WTC11 (cell line): ENCODE measurements around the gene UBAP2L. TPM values are rescaled to one million over a fixed set of nuclear protein-coding genes. Genes with fewer than 3 reads are reported as not detected.

Experiments used
- ATAC-seq: fragments of 200-7000 bp; cut with Tn5 transposase; 2 replicates; pipeline ENCODE4 v1.10.0; 2021; ENCODE audit warnings: mild to moderate bottlenecking, moderate library complexity
- CTCF ChIA-PET: fragments of 300-600 bp; sonication (Branson Sonifier 250); formaldehyde crosslinking; loops from one replicate; lab custom pipeline; 2021; ENCODE audit warnings: antibody characterized with exemption; lab: Charles Lee
- POLR2A ChIA-PET: fragments of 350-600 bp; sonication (Branson Sonifier 250); formaldehyde crosslinking; loops from one replicate; lab custom pipeline; 2021; ENCODE audit warnings: antibody characterized with exemption; lab: Charles Lee
- DNase-seq: peaks from one replicate; pipeline ENCODE4 v3.0.0; 2021; ENCODE audit warnings: low spot score
- H3K27ac Mint-ChIP-seq: 2 replicates; pipeline ENCODE4 v1.8.0; 2021; ENCODE audit warnings: mixed read lengths
- H3K27me3 Mint-ChIP-seq: 2 replicates; pipeline ENCODE4 v1.8.0; 2021; ENCODE audit warnings: low read depth, mild to moderate bottlenecking, moderate library complexity, mixed read lengths
- H3K36me3 Mint-ChIP-seq: 2 replicates; pipeline ENCODE4 v1.8.0; 2021; ENCODE audit warnings: mixed read lengths
- H3K4me1 Mint-ChIP-seq: 2 replicates; pipeline ENCODE4 v1.8.0; 2022; ENCODE audit warnings: mixed read lengths
- H3K4me3 Mint-ChIP-seq: 2 replicates; pipeline ENCODE4 v1.8.0; 2021; ENCODE audit warnings: mild to moderate bottlenecking, moderate library complexity, mixed read lengths
- H3K9me3 Mint-ChIP-seq: 2 replicates; pipeline ENCODE4 v1.8.0; 2021; ENCODE audit warnings: mixed read lengths
- AFF4 ChIP-seq: sonication (generic); formaldehyde crosslinking; IDR thresholded peaks from 2 replicates; pipeline ENCODE4 v1.8.1; 2023; ENCODE audit warnings: mild to moderate bottlenecking, missing genetic modification reagents, borderline replicate concordance
- CREM ChIP-seq: sonication (generic); formaldehyde crosslinking; IDR thresholded peaks from 2 replicates; pipeline ENCODE4 v1.8.1; 2022; ENCODE audit warnings: mild to moderate bottlenecking, missing genetic modification reagents, moderate library complexity
- IRF2 ChIP-seq: sonication (generic); formaldehyde crosslinking; IDR thresholded peaks from 2 replicates; pipeline ENCODE4 v1.8.0; 2022; ENCODE audit warnings: low read depth, missing genetic modification reagents, borderline replicate concordance
- JUN ChIP-seq: sonication (generic); formaldehyde crosslinking; IDR thresholded peaks from 2 replicates; pipeline ENCODE4 v1.8.0; 2023; ENCODE audit warnings: mild to moderate bottlenecking, missing genetic modification reagents
- NR1H2 ChIP-seq: sonication (generic); formaldehyde crosslinking; IDR thresholded peaks from 2 replicates; pipeline ENCODE4 v1.9.0; 2021; ENCODE audit warnings: mild to moderate bottlenecking, moderate library complexity, missing genetic modification reagents
- NR2C2 ChIP-seq: sonication (generic); formaldehyde crosslinking; IDR thresholded peaks from 2 replicates; pipeline ENCODE4 v1.8.0; 2022; ENCODE audit warnings: mild to moderate bottlenecking, missing genetic modification reagents
- TCF7 ChIP-seq: sonication (generic); formaldehyde crosslinking; IDR thresholded peaks from 2 replicates; pipeline ENCODE4 v1.8.0; 2022; ENCODE audit warnings: mild to moderate bottlenecking, low read depth, missing genetic modification reagents, moderate library complexity
- TP53 ChIP-seq: sonication (generic); formaldehyde crosslinking; IDR thresholded peaks from 2 replicates; pipeline ENCODE4 v1.8.1; 2023; ENCODE audit warnings: mild to moderate bottlenecking, missing genetic modification reagents
- ZNF423 ChIP-seq: fragments of 250-450 bp; sonication (Bioruptor Pico); IDR thresholded peaks from 2 replicates; pipeline ENCODE4 v2.1.2; 2022; ENCODE audit warnings: mild to moderate bottlenecking, moderate library complexity
- total RNA-seq: library from RNA; stranded (reverse); gene quantifications from 3 replicates; pipeline ENCODE4 v1.2.3, GENCODE V29; 2021
- TF ChIP-seq, protein P1 (sequence below): sonication (generic); formaldehyde crosslinking; IDR thresholded peaks from 2 replicates; pipeline ENCODE4 v1.8.1; 2023; ENCODE audit warnings: mild to moderate bottlenecking, missing genetic modification reagents, moderate library complexity
- TF ChIP-seq, protein P2 (sequence below): sonication (generic); formaldehyde crosslinking; IDR thresholded peaks from 2 replicates; pipeline ENCODE4 v1.8.1; 2023; ENCODE audit warnings: mild to moderate bottlenecking, missing genetic modification reagents
- TF ChIP-seq, protein P3 (sequence below): sonication (generic); formaldehyde crosslinking; IDR thresholded peaks from 2 replicates; pipeline ENCODE4 v1.8.0; 2022; ENCODE audit warnings: missing genetic modification reagents
- TF ChIP-seq, protein P4 (sequence below): fragments of 250-450 bp; sonication (Bioruptor Pico); IDR thresholded peaks from 2 replicates; pipeline ENCODE4 v1.8.0; 2021; ENCODE audit warnings: mild to moderate bottlenecking
- TF ChIP-seq, protein P5 (sequence below): fragments of 250-450 bp; sonication (Bioruptor Pico); IDR thresholded peaks from 2 replicates; pipeline ENCODE4 v1.9.0; 2021; ENCODE audit warnings: mild to moderate bottlenecking

UBAP2L gene
- total RNA-seq, 1 experiment from 2014 or later = 205 TPM

DNA sequence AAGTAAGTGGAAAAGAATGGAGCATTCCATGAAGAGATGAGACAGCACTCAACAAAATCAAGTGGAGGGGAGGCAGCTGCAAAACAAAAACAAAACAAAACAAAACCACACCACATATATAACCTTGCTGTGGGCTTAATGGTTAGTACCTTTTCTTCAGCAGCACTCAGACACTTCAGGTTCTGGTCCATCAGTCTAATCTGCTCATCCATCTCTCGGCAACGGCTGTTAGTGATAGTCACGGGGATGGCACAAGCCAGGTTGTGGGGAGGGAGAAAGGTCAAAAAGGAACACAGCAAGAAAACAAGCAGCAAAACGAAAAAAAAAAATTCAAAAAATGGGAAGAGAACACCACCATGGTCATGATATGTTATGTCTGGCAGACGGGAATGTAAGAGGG lies 48.9 kb upstream of the UBAP2L start:
- Mint-ChIP-seq H3K4me3 (no peak overlapping the region), H3K27me3 (no peaks in the 10 kb centered on the region)
- DNase-seq (no peak), ATAC-seq (no peak)
- CTCF ChIA-PET = no interaction called here
- TF ChIP-seq CREM = no peak
- TF ChIP-seq, all 79 proteins: peak for 0
- peaks cover 78% of the 10 kb centered on the region for H3K36me3 Mint-ChIP-seq
- no peaks in the 10 kb centered on the region for H3K4me1 Mint-ChIP-seq
- POLR2A ChIA-PET = interaction anchor here (1.4 kb wide), 1 partner anchor 17 kb away, joined by 5 read pairs; the partner anchor contains the start of gene NUP210L
- no peaks in the 10 kb centered on the region for H3K9me3 Mint-ChIP-seq
- no peak overlapping the region for H3K27ac Mint-ChIP-seq

- Mint-ChIP-seq H3K4me1 (peaks cover 20% of the 10 kb centered on the region), H3K36me3 (peaks cover 61% of the 10 kb centered on the region)
- POLR2A ChIA-PET = no interaction called here
Observed at GRCh38 chr1:154174654-154175053, 46.1 kb upstream of the UBAP2L start.

More at GRCh38 chr1:154174654-154175053, 46.1 kb upstream of the UBAP2L start:
- no peak overlapping the region for H3K4me3 Mint-ChIP-seq
- H3K9me3 Mint-ChIP-seq = no peaks in the 10 kb centered on the region
- ATAC-seq = no peak
- no peak for TF ChIP-seq NR2C2 (CRISPR knock-in tag)
- TF ChIP-seq JUN (CRISPR knock-in tag) = no peak
- no peak for TF ChIP-seq AFF4 (CRISPR knock-in tag)
- TF ChIP-seq, protein P1, sequence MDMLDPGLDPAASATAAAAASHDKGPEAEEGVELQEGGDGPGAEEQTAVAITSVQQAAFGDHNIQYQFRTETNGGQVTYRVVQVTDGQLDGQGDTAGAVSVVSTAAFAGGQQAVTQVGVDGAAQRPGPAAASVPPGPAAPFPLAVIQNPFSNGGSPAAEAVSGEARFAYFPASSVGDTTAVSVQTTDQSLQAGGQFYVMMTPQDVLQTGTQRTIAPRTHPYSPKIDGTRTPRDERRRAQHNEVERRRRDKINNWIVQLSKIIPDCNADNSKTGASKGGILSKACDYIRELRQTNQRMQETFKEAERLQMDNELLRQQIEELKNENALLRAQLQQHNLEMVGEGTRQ (CRISPR knock-in tag) = no peak
- TF ChIP-seq, protein P2, sequence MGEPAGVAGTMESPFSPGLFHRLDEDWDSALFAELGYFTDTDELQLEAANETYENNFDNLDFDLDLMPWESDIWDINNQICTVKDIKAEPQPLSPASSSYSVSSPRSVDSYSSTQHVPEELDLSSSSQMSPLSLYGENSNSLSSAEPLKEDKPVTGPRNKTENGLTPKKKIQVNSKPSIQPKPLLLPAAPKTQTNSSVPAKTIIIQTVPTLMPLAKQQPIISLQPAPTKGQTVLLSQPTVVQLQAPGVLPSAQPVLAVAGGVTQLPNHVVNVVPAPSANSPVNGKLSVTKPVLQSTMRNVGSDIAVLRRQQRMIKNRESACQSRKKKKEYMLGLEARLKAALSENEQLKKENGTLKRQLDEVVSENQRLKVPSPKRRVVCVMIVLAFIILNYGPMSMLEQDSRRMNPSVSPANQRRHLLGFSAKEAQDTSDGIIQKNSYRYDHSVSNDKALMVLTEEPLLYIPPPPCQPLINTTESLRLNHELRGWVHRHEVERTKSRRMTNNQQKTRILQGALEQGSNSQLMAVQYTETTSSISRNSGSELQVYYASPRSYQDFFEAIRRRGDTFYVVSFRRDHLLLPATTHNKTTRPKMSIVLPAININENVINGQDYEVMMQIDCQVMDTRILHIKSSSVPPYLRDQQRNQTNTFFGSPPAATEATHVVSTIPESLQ (CRISPR knock-in tag) = no peak
- TF ChIP-seq ZNF423 = no peak
- no peak for TF ChIP-seq NR1H2 (CRISPR knock-in tag)
- no peak for TF ChIP-seq IRF2 (CRISPR knock-in tag)
- TF ChIP-seq, protein P3, sequence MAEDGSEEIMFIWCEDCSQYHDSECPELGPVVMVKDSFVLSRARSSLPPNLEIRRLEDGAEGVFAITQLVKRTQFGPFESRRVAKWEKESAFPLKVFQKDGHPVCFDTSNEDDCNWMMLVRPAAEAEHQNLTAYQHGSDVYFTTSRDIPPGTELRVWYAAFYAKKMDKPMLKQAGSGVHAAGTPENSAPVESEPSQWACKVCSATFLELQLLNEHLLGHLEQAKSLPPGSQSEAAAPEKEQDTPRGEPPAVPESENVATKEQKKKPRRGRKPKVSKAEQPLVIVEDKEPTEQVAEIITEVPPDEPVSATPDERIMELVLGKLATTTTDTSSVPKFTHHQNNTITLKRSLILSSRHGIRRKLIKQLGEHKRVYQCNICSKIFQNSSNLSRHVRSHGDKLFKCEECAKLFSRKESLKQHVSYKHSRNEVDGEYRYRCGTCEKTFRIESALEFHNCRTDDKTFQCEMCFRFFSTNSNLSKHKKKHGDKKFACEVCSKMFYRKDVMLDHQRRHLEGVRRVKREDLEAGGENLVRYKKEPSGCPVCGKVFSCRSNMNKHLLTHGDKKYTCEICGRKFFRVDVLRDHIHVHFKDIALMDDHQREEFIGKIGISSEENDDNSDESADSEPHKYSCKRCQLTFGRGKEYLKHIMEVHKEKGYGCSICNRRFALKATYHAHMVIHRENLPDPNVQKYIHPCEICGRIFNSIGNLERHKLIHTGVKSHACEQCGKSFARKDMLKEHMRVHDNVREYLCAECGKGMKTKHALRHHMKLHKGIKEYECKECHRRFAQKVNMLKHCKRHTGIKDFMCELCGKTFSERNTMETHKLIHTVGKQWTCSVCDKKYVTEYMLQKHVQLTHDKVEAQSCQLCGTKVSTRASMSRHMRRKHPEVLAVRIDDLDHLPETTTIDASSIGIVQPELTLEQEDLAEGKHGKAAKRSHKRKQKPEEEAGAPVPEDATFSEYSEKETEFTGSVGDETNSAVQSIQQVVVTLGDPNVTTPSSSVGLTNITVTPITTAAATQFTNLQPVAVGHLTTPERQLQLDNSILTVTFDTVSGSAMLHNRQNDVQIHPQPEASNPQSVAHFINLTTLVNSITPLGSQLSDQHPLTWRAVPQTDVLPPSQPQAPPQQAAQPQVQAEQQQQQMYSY = no peak
- no peak for TF ChIP-seq TP53 (CRISPR knock-in tag)
- no peak for TF ChIP-seq TCF7 (CRISPR knock-in tag)
- TF ChIP-seq, protein P4, sequence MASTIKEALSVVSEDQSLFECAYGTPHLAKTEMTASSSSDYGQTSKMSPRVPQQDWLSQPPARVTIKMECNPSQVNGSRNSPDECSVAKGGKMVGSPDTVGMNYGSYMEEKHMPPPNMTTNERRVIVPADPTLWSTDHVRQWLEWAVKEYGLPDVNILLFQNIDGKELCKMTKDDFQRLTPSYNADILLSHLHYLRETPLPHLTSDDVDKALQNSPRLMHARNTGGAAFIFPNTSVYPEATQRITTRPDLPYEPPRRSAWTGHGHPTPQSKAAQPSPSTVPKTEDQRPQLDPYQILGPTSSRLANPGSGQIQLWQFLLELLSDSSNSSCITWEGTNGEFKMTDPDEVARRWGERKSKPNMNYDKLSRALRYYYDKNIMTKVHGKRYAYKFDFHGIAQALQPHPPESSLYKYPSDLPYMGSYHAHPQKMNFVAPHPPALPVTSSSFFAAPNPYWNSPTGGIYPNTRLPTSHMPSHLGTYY = no peak
- TF ChIP-seq, protein P5, sequence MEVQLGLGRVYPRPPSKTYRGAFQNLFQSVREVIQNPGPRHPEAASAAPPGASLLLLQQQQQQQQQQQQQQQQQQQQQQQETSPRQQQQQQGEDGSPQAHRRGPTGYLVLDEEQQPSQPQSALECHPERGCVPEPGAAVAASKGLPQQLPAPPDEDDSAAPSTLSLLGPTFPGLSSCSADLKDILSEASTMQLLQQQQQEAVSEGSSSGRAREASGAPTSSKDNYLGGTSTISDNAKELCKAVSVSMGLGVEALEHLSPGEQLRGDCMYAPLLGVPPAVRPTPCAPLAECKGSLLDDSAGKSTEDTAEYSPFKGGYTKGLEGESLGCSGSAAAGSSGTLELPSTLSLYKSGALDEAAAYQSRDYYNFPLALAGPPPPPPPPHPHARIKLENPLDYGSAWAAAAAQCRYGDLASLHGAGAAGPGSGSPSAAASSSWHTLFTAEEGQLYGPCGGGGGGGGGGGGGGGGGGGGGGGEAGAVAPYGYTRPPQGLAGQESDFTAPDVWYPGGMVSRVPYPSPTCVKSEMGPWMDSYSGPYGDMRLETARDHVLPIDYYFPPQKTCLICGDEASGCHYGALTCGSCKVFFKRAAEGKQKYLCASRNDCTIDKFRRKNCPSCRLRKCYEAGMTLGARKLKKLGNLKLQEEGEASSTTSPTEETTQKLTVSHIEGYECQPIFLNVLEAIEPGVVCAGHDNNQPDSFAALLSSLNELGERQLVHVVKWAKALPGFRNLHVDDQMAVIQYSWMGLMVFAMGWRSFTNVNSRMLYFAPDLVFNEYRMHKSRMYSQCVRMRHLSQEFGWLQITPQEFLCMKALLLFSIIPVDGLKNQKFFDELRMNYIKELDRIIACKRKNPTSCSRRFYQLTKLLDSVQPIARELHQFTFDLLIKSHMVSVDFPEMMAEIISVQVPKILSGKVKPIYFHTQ = no peak
- CTCF ChIA-PET = interaction anchor here (0.7 to 1.3 kb wide), 2 partner anchors 25 to 234 kb away, joined by 3 read pairs; no protein-coding TSS in a partner anchor
- no peaks in the 10 kb centered on the region for H3K27me3 Mint-ChIP-seq
- no peak for DNase-seq
- no peak overlapping the region for H3K27ac Mint-ChIP-seq
